HG03039 (cell line): ENCODE results near the gene PPP4R4.
A peak's percentile ranks its signal among the peaks of the same experiment; 100 is the strongest.

Experiments
- ATAC-seq: cut with Tn5 transposase; IDR thresholded peaks from one replicate; pipeline ENCODE4 v1.9.1; 2021; ENCODE audit warnings: mild to moderate bottlenecking, moderate library complexity; ENCODE audit not compliant: unreplicated experiment

Gene PPP4R4

DNA sequence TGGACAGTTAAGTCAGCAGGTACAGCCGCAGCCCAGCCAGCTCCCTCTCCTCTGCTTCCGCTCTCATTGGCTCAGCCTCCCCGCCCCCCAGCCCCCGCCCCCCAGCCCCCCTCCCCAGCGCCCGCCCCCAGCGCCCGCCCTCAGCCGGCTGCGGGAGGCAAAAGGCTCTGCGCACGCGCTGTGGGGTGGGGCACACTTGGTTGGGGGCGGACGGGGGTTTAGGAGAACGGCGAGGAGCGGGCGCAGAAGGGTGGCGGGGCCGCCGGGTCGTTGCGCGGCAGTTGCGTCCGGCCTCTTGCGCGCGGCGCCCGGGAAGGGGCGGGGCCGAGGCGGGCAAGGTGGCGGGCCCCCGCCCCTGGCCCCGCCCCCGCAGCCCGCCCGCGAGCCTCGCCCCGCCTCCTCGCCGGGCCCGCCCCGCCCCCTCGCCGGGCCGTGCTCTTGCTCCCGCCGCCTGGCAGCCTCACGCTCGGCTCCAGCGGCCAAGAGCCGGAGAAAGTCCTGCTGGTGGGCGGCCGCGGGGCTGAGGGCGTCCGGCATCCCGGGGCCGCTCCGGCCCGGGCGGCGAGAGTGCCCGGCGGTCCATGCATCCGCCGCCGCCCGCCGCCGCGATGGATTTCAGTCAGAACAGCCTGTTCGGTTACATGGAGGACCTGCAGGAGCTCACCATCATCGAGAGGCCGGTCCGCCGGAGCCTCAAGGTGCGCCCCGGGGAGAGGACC, at the start of gene PPP4R4:
PPP4R4 (plus strand) TSS at position 438 of the 719 bp plus-strand sequence; CDS start at position 582, 144 bp downstream.
- ATAC-seq = peak; percentile 80

GRCh38 chr14:94124582-94125377, 49.3 kb upstream of the PPP4R4 start:
- ATAC-seq = no peak

- no peak for ATAC-seq
These were observed 48.3 kb upstream of the PPP4R4 start for GRCh38 chr14:94125659-94126418.

GRCh38 chr14:94126419-94126677, 47.8 kb upstream of the PPP4R4 start:
- ATAC-seq = no peak

GRCh38 chr14:94126800-94127199, 47.3 kb upstream of the PPP4R4 start:
- no peak for ATAC-seq

DNA sequence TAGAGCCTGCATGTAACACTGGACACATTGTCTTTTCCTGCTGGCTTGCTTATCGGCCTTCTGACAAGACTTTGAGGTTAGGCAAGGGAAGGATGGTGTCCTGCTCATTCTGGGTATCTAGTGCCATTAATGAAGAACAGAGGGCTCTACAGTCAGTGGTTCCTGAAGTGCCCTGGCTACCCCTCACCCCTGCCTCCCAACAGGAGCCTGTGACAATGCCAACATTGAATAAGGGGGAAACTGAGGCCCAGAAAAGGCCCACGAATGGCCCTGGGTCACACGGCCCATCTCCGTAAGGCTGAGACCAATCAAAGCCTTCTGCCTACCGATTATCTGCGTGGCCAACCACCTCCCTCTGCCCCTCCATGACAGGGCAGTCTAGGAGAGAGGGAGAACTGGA, 46.8 kb upstream of the PPP4R4 start:
- no peak for ATAC-seq

GRCh38 chr14:94128216-94128839, 45.8 kb upstream of the PPP4R4 start:
- no peak for ATAC-seq

- peak; percentile 90 for ATAC-seq
These were observed 44.9 kb upstream of the PPP4R4 start, which contains the start of gene IFI27L2 for GRCh38 chr14:94129111-94129757. Gene IFI27L2 (minus strand): TSS chr14:94129604. CDS start chr14:94129564, 40 bp downstream.

- no peak for ATAC-seq
These were observed 44.2 kb upstream of the PPP4R4 start for GRCh38 chr14:94129758-94130414.

DNA sequence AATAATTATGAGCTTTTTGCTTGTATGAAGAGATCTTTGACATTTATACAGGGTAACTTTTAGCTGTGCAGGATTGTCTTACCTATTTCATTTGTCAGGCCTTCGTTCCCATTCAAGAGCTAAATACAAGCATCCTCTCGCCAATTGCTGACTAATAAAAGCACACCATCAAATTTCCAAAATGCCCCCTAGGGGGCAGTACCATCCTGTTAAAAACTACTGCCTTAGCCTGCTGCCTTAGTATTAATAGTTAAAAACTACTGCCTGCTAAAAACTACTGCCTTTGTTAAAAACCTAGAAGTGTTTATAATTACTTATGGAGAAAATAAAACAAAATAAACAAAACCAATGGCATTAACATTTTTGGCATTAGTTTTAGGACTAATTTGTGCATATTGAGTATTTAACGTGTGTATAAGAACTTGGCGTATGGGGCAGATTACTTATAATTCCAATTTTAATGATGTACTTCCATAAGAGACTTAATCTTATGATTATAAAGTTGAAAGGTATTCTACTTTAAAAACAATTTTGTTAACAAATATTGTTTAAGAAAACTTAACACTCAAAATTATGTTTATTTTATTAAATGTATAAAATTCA, 41.7 kb upstream of the PPP4R4 start:
- no peak for ATAC-seq

DNA sequence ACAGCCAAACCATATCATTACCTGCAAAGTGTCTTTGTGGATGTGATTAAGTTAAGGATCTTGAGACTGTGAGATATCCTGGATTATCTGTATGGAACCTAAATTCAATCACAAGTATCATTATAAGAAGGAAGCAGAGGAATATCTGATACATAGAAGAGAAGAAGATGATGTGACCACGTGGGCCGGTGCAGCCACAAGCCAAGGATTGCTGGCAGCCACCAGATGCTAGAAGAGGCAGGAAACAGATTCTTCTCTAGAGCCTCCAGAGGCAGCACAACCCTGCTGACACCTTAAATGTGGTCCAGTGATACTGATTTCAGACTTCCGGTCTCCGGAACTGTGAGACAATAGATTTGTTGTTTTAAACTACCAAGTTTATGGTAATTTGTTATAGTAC, 38.6 kb upstream of the PPP4R4 start:
- no peak for ATAC-seq

- ATAC-seq = peak; percentile 68
These were observed 37.4 kb upstream of the PPP4R4 start for GRCh38 chr14:94136575-94137331.

DNA sequence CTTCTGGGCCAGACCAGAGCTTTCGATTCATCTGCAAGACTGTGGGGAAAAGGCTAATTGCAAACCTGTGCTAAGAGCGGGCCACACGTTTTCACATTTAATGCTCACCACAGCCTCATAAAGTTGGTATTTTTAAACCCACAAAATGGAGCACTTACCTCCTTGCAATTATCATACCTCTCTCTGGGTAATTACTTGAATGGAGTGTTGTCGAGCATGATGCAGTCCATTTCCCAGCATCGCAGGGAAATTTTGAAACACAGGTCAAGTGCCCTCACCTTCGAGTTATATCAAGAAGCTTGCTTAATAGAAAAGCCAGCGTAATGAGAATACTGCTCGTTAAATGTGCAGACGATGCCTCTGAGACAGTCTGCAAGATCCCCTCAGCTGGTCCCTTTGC, 35.9 kb upstream of the PPP4R4 start:
- no peak for ATAC-seq

GRCh38 chr14:94139006-94139405, 35.1 kb upstream of the PPP4R4 start:
- ATAC-seq = no peak

DNA sequence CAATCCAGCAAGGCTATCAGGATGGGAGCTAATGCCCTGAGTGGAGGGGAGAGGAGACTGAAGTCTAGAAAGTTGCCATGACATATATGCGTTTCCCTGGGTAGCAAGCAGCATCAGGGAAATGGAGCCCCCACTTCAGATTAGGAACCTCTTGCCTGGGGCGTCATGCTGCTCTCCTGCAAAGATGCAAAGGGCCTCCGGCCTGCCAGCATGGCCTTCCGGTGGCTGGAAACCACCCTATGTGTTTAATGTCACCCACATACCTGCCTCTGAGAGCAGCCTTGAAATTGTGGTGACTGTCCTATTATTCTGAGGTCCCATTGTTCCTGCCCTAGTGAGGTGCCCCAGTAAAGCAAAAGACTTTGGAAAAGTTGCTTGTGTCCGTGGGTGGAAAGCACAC, 34.7 kb upstream of the PPP4R4 start:
- ATAC-seq = no peak

DNA sequence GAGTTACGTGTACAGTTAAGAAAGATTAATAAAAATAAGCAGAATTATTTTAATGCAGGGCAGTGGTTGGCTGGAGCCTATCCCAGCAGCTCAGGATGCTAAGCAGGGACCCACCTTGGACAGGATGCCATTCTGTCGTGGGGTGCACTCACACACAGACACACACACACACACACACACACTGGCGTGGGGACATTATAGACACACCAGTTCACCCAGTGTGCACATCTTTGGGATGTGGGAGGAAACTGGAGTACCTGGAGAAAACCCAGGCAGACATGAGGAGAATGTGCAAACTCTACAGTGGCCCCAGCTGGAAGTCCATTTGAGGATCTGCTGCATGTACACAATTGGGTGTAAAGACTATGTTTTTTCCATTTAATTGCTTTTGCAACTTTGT, 31.9 kb upstream of the PPP4R4 start:
- no peak for ATAC-seq

GRCh38 chr14:94142836-94143235, 31.3 kb upstream of the PPP4R4 start:
- no peak for ATAC-seq

- ATAC-seq = no peak
These were observed 30.9 kb upstream of the PPP4R4 start for GRCh38 chr14:94143239-94143638.

GRCh38 chr14:94143711-94144110, 30.4 kb upstream of the PPP4R4 start:
- no peak for ATAC-seq
